Activated CD8-positive, alpha-beta memory T cell treated with anti-CD3 and anti-CD28 coated beads, Interleukin-2, amount 50 U/mL, for 1 hour (primary cell): ENCODE results near the gene TRMT1.
"Not testable (repeated sequence)": the region's sequence is repeated elsewhere in the genome, so short reads cannot be mapped to it uniquely, and the experiment has no call there.

Experiments
- DNase-seq: peaks from one replicate; pipeline ENCODE4 v3.0.0-alpha.2; 2020; ENCODE audit errors: extremely low read depth

TRMT1 gene

DNA sequence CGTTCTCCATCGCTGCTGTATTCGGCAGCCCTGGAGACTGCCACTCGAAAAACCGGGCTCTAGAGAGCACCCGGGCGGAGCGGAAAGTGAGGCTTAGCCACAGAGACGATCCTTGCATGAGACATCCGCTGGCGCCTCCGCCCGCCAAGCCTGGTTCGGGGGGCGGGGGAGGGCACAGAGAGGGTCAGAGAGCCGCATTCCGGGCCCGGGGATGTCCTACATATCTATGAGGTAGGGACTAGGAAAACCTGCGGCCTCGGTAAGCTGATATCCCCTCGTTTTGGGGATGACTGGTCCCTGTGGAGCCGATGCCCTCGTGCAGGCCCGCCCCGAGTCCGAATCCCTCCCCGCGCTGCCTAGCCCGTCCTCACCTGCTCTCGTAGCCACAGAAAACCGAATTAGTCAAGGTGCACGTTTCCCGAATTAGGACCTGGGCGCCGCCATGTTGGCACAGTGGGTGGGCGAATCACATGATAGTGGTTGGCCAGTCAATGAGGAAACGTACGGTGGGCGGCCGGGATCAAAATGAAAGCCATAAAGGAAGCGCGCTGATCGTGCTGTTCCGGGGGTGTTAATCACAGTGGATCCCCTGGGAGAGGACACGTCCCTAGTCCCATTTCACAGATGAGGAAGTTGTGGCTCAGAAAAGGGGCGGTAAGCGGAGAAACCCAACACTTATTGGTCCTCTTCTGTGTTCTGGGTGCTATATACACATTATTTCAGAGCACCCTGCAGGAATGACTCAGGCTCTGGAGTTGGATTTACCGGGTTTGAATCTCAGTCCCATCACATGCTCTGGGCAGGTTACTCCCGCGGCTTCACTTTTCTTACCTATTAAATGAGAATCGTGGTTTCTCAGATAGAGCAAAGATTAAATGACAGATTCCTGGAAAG, at the start of gene TRMT1:
TSS of gene TRMT1 (minus strand) at position 459 of the 894 bp plus-strand sequence. CDS start at position 118, 341 bp downstream.
- peak; percentile 79 for DNase-seq

DNA sequence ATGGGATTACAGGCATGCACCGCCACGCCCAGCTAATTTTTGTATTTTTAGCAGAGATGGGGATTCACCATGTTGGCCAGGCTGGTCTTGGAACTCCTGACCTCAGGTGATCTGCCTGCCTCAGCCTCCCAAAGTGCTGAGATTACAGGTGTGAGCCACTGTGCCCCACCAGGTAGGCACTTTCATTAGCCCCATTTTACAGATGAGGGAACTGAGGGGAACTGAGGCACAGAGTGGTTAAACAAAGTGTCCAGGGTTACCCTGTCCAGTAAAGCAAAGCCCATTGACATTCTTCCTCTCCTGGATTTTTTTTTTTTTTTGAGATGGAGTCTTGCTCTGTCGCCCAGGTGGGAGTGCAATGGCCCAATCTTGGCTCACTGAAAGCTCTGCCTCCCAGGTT, 49.6 kb upstream of the TRMT1 start:
- not testable (repeated sequence) for DNase-seq

GRCh38 chr19:13165162-13165997, 48.8 kb upstream of the TRMT1 start:
- no peak for DNase-seq

DNA sequence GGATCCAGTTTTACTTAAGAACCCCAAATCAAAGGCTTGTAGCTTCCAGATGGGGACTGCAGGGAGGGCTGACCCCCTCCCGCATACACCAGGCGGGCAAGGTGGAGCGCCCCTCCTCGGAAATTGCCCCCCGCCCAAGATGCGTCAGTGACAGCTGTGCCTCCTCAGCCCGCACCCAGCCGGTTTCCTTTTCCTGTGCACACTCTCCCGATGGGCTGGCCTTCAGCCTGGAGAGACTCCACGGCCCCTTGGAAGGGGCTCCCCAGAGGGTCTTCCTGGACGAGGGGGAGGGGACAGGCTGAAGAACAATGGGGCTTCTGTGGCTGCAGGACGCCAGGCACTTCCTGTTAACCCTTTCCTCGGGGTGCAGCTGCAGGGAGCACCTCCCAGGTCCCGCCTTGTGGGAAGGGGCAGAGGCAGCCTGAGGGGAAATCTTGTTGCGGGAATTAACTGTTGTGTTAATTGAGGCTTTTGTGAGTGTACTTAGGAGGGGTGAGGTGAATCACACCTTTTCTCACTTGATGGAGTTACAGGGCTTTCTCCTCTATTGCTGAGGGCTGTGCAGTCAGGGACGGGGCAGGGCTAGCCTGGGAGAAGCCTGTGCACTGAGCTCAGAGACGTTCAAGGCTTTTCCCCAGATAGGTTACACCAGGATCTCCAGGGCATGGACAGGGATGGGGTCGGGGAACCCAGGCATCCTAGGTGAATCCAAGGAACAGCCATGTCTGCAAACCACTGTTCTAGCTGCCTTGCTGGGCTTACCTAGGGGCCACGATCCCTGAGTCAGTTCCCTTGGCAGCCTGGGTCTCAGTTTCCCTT, 48.0 kb upstream of the TRMT1 start:
- DNase-seq: no peak

GRCh38 chr19:13163609-13164342, 47.2 kb upstream of the TRMT1 start:
- no peak for DNase-seq

DNA sequence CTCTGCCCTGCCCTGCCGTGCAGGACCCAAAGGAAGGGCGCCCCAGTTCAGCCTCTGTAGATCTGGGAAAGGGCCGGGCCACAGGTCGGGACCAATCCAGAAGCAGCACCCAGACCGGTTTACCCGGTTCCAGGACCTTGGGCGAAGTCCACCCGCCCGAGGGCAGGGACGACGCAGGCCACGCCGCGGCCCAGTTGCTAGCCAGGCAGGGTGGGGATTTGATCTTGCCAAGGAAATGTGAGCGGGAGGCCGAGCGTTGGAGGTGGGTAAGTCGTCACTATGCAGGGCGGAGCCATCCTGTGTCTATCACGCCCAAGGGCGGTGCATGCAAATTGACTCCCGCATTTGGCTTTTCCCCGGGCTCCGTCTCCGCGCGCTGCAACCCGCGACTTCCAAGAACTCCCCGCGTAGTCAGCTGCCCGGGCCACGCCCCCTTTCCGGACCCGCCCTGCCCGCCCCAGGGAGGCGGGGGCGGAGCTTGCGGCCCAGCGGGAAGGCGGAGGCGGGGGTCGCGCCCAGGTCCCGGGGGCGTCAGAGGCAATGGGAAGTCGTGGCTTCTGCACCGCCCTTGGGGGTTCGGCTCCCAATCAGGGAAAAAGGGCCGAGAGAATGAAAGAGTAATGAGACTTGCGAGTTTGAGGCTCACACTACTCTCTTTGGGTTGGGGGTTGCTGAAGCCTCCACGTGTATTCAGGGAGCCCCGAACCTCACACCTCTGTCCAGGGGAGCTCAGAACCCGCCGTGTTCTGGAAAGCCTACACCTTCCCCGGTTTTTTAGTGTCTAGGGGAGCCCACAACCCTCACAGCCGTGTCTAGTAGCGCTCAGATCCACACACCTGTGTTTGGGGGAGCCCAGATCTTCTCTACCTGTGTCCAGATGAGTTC, 46.4 kb upstream of the TRMT1 start:
- DNase-seq: peak; percentile 65

DNA sequence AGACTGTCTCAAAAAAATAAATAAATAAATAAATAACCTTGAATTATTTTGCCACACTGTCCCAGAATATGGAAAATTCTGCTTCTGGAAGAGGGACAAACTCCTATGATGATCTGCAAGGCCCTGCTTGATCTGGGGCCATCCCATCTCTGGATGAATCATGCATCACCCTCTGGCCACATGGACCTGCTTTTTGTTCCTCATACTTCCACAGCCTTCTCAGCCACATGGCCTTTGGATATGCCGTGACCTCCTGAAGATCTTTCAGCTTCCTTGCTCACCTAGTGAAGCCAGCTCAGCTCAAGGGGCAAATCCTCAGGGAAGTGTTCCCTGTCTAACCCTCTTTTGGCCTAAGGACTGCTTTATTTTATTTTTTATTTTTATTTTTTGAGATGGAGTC, 44.0 kb upstream of the TRMT1 start:
- DNase-seq: no peak

GRCh38 chr19:13159713-13160112, 43.2 kb upstream of the TRMT1 start:
- DNase-seq: no peak

DNA sequence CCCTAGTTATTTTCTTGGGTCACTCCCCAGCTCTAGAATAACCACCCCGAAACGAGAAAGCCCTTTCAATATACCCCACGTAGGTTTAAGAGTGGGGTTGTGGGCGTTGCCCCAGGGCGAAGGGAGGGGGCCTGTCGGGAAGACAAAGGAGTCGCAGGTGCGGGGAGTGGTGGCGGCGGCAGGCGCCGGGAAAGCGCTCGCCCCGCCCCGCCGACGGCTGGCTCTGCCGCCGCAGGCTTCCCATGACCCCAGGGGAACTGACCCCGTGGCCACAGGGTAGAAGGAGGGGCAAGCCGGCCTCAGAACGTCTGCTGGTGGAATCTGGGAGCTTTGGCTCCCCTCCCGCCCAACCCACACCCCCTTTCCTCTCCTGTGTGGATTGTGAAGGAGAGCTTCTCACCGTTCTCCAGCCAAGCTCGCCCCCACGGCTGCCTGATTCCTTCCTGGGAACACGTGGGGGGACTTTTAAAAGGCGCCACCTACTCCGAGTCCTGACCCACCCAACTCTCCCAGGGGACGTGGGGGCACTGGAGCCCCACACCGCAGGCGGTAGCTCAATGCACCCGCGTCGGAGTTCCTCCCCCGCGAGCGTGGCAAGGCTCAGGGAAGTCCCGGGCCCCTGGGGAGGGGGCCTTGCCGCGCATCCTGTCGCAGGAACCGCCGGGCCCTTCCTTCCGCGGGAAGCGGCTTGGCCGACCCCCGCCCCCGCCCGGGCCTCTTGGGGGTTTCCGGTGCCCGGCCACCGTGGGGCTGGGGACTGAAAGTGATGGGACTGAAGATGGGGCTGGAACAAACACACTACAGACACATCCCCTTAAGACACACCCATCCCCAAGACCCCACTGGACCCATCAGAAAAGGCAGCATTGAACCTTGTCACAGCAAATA, 39.2 kb upstream of the TRMT1 start:
- no peak for DNase-seq

DNA sequence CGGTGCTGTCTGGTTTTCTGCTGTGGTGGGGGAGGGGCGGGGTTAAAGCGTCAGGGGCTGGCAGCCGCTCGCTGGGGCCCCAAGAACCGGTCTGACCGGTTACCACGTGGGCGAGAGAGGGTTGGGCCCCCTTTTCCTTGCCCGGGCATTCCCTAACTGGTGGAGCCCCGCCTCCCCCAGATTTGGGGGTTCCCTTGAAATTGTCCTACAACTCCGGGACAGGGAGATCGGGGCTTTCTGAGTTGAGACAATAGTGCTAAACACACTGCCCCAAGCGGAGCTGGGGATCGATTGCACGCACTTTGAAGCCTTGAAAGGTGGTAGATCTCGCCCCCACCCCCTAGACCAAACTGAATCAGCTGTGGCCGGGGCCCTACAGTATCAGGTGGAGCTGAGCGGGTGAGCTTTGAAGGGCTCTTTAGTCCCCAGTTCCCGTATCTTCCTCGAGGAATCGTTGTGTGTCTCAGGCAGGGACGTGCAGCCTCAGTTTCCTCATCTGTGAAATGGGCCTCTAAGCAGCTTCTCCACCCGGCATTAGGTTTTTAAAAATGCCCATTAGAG, 38.5 kb upstream of the TRMT1 start:
- peak; percentile 70 for DNase-seq

DNA sequence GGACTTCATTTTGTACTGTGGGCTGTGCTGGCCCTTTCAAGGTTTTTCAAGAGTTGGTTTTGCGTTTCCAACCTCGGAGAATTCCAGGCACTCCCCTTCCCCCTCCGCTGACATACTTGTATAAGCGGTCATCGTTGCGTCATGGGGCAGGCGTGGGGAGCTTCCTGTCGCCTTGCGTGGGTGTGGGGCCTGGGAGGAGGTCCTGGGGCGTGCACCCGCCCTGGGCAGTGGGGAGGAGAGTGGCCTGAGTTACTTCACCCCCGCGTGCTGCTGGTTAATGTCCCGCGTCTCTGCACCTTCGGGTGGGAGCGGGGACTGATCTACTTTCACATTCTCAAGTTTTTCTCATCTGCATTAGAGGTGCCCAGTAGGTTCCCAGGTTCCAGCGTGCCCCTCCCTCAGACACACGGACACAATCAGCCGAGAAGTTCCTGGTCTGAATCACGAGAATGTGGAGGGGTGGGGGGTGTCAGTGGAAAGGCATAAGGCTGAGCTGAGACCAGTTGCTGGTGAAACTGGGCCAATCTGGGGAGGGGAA, 37.8 kb upstream of the TRMT1 start:
- no peak for DNase-seq

- no peak for DNase-seq
These were observed 37.2 kb upstream of the TRMT1 start for GRCh38 chr19:13153569-13154240.

- peak; percentile 98 for DNase-seq
These were observed 36.5 kb upstream of the TRMT1 start for GRCh38 chr19:13152974-13153568.

- no peak for DNase-seq
These were observed 35.9 kb upstream of the TRMT1 start for GRCh38 chr19:13152356-13152973.

DNA sequence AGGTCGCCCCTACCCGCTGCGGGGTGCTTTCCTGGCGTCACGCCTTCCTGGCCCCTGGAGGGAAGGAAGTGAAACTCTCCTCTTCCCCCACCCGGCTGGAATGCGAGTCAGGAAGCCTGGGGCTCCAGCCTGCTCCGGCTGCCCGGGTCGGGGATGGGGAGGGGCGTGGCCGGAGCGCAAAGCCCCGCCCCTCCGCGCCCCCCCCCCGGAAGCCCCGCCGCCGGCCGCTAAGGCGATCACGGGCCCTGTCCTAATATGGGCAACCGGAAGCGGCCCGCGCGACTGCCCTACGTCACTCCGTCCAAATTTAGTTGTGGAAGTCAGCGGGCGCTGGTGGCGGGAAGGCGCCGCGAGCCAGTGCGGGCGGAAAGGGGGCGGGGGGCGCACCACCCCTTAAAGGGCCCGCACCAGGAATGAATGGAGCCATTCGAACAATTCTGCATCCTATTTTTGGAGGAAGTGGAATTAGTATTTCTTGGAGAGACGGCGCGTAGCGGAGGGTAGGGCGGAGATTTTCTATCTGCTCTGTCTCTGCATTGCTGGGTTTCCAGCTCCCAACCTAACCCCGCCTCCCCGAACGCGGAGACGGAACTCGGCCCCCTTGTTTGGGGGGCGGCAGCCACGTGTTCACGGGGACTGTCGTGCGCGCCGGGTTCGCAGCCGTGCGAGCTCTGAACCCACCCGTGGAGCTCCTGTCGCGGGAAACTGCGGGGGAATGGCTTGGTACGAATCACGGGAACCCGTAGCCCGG, 35.2 kb upstream of the TRMT1 start:
- peak; percentile 89 for DNase-seq

DNA sequence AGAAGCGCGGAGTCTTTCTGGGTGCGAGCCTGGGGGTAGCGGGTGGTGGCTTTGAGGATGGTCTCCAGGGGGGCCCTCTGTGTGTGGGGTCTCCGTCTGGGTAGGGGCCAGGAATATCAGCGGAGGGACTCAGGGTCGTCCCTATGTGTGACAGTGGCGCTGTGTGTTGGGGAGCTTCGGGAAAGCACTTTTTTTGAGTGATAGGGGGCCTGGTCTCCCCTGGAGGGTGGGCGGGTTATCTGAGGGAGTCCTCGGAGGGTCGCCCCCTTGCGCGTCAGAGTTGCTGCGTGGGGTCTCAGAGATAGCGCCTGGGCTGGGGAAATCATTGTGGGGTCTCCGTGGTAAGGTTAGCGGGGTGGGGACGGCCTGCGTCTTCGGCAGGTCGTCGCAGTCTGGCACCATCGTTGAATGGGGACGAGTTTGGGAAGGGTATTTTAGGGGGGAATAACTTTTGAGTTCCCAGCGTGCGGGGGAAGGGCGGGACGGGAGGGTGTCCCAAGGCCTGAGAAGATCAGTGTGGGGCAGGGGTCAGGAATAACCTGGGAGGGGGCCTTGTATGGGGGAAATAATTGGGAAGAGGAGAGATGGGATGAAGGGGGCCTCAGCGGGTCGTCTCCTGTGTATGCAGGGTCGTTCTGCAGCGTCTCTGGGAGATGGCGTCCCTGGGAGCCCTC, 34.5 kb upstream of the TRMT1 start:
- DNase-seq: no peak
